Epithelial cell of alveolus of lung (primary cell): Measurements from ENCODE around the gene KCTD2. TPM values are rescaled to one million over a fixed set of nuclear protein-coding genes. Genes with fewer than 3 reads are reported as not detected.

Experiments
- total RNA-seq: library from RNA; depleted of rRNA; stranded (reverse); fragments of >200 nt; gene quantifications from 2 replicates; pipeline ENCODE4 v1.2.1, GENCODE V29; 2015

KCTD2 gene, protein sequence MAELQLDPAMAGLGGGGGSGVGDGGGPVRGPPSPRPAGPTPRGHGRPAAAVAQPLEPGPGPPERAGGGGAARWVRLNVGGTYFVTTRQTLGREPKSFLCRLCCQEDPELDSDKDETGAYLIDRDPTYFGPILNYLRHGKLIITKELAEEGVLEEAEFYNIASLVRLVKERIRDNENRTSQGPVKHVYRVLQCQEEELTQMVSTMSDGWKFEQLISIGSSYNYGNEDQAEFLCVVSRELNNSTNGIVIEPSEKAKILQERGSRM
- total RNA-seq: 8.3 and 13.8 TPM in 2 replicates

GRCh38 chr17:75046407-75047289, at the start of gene KCTD2, which contains the start of gene ATP5PD:
Gene KCTD2, plus strand, starts transcription at chr17:75047225. Its CDS starts 26 bp downstream, at chr17:75047251.
Gene ATP5PD, minus strand, starts transcription at chr17:75046969. Its CDS starts 4,319 bp downstream, at chr17:75042650.

DNA sequence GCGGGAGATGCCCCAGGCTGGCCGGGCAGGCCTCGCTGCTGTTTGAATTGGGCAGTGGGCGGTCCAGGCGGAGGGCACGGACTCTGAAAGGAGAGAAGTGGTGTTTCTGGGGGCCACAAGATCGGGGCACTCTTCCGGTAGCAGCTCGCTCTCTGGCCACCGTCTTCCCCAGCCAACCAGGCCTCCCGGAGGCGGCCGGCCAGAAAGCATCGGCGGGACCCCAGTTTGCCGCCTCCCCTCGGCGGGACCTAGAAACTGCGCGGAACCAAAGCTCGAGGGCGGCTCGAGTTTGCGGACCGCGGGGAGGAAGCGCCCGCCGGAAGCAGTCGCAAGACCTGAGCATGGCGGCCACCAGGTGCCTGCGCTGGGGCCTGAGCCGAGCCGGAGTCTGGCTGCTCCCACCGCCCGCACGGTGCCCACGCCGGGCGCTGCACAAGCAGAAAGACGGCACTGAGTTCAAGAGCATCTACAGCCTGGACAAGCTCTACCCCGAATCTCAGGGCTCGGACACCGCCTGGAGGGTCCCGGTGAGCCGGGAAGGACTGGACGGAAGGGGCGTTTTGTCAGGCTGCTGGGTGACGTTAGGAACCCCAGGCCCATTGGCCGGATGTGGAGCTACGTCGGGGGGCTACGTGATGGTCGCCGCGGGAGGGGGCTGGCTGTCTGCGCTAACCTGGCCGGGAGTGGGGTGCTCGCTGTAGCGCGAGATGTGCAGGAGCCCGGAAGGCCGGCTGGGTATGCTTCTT, 34.5 kb upstream of the KCTD2 start, which contains the start of gene MRPL58:
Gene MRPL58, plus strand, starts transcription at position 325 of the 746 bp plus-strand sequence. Its CDS starts 17 bp downstream, at position 342.

GRCh38 chr17:75087558-75088453, 40.8 kb downstream of the KCTD2 start, which contains the start of gene SLC16A5:
Gene SLC16A5, plus strand, starts transcription at chr17:75087954. Its CDS starts 5,683 bp downstream, at chr17:75093637.

GRCh38 chr17:75109407-75110233, 62.6 kb downstream of the KCTD2 start, which contains the start of gene ARMC7:
Gene ARMC7, plus strand, starts transcription at chr17:75109969. Its CDS starts 320 bp downstream, at chr17:75110289.

Other genes starting within 250 kb of the KCTD2 start
- not detected in 2 replicates for gene GRIN2C, start 187.3 kb upstream of the KCTD2 start, total RNA-seq
- gene FDXR, start 174.2 kb upstream of the KCTD2 start, total RNA-seq: 28.1 and 30.8 TPM in 2 replicates
- not detected in 2 replicates for gene FADS6, start 153.6 kb upstream of the KCTD2 start, total RNA-seq
- not detected in 2 replicates for gene USH1G, start 124.0 kb upstream of the KCTD2 start, total RNA-seq
- not detected in 2 replicates for gene OTOP2, start 123.0 kb upstream of the KCTD2 start, total RNA-seq
- not detected in 2 replicates for gene OTOP3, start 111.3 kb upstream of the KCTD2 start, total RNA-seq
- gene HID1, start 74.5 kb upstream of the KCTD2 start, total RNA-seq: 4.3 TPM in 1 of 2 replicates, not detected in the other
- gene CDR2L, start 59.6 kb upstream of the KCTD2 start, total RNA-seq: 18.8 and 29.2 TPM in 2 replicates
- gene MRPL58, start 34.6 kb upstream of the KCTD2 start, total RNA-seq: 55.7 and 64.6 TPM in 2 replicates
- 169 and 302 TPM in 2 replicates for gene ATP5PD, start 256 bp upstream of the KCTD2 start, total RNA-seq
- gene SLC16A5, start 40.7 kb downstream of the KCTD2 start, total RNA-seq: 12.7 and 19.1 TPM in 2 replicates
- gene ARMC7, start 62.7 kb downstream of the KCTD2 start, total RNA-seq: 2.5 and 13.3 TPM in 2 replicates
- gene NT5C, start 84.5 kb downstream of the KCTD2 start, total RNA-seq: 83.4 and 139 TPM in 2 replicates
- 105 and 339 TPM in 2 replicates for gene JPT1, start 107.3 kb downstream of the KCTD2 start, total RNA-seq
- 108 and 122 TPM in 2 replicates for gene SUMO2, start 135.7 kb downstream of the KCTD2 start, total RNA-seq
- gene NUP85, start 158.5 kb downstream of the KCTD2 start, total RNA-seq: 26.8 and 38.6 TPM in 2 replicates
- 13.3 and 15.5 TPM in 2 replicates for gene GGA3, start 214.4 kb downstream of the KCTD2 start, total RNA-seq
- 43.4 and 53.0 TPM in 2 replicates for gene MRPS7, start 214.7 kb downstream of the KCTD2 start, total RNA-seq
- gene MIF4GD, start 224.0 kb downstream of the KCTD2 start, total RNA-seq: 5.8 and 8.0 TPM in 2 replicates
- 3.0 and 10.2 TPM in 2 replicates for gene SLC25A19, start 242.2 kb downstream of the KCTD2 start, total RNA-seq